ENCODE results near the gene ZNF451.

- TF ChIP-seq CTCF (conservative IDR thresholded peaks at IDR 0.05; ENCODE audit: low read depth, low read length): no peak
- TF ChIP-seq EZH2 (IDR thresholded peaks at IDR 0.05; ENCODE audit: low read length, unreplicated experiment): no peak
Measured at GRCh38 chr6:57201718-57202117, 111.7 kb downstream of the ZNF451 start.
